HAP-1 (cell line): ENCODE measurements around the gene RAPGEF4.

ENCODE experiments used
- DNase-seq, 2 experiments: peaks; one replicate each; pipeline ENCODE4 v3.0.0-alpha.2; 2016 to 2020; ENCODE audit warnings: low spot score in 2 of 2
- H3K27me3 ChIP-seq: fragments of 250-450 bp; sonication (Bioruptor Pico); 2 replicates; pipeline ENCODE4 v1.5.1; 2020; ENCODE audit warnings: low read depth, mild to moderate bottlenecking, moderate library complexity
- H3K36me3 ChIP-seq: fragments of 250-450 bp; sonication (Bioruptor Pico); replicated peaks from 2 replicates; pipeline ENCODE4 v1.5.1; 2020; ENCODE audit warnings: mild to moderate bottlenecking
- H3K4me1 ChIP-seq: fragments of 250-450 bp; sonication (Bioruptor Pico); 2 replicates; pipeline ENCODE4 v1.5.1; 2020; ENCODE audit warnings: mild to moderate bottlenecking
- H3K4me3 ChIP-seq: fragments of 250-450 bp; sonication (Bioruptor Pico); 2 replicates; pipeline ENCODE4 v1.5.1; 2020; ENCODE audit warnings: mild to moderate bottlenecking, moderate library complexity
- H3K9me3 ChIP-seq: fragments of 250-450 bp; sonication (Bioruptor Pico); 2 replicates; pipeline ENCODE4 v1.5.1; 2020; ENCODE audit warnings: mild to moderate bottlenecking, moderate library complexity
- in situ Hi-C: fragments of 300-500 bp; cut with MboI; formaldehyde crosslinking; loops from 3 replicates; pipeline ENCODE4 v1.14.3; 2020; ENCODE audit warnings: low sequenced_read_pairs, inconsistent platforms, mixed read lengths

RAPGEF4 gene

DNA sequence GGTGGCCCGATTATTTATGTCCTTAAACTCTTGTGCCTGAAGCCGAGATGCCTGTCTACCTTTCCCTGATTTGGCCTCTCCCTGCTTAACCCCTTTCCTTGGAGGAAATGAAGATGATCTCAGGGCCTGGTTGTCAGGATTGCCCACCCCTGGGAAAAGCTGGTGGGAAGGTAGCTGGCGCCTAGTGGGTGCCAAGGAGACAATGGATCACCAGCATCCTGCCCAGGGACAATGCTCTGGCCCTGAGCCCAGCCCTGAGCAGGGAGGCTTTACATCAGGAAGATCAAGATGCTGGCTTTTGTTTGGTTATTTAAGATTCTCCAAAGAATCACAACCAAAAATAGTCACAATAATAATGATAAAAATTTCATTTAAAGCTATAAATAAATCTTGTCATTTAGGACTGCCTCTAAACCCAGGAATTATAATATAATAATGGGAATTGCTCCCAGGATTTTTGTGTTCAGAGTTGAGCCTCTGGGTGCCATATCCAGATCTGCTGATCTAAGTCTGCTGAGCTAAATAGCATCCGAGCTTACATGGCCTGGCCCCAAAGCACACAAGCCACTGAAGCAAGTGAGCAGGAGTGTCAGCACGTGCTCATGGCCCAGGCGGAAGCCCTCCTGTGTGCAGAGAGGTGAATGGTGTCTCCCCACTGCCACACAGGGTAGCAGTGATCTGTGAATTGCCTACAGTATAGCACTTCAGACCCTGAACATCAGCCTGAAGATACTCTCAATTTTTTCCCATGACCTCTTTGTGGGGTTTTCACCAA, 282.2 kb downstream of the RAPGEF4 start:
- no peak for DNase-seq
- H3K4me1 ChIP-seq = no peaks in the 10 kb centered on the region
- no peaks in the 10 kb centered on the region for H3K9me3 ChIP-seq
- H3K4me3 ChIP-seq = no peak overlapping the region
- H3K36me3 ChIP-seq = no peaks in the 10 kb centered on the region
- in situ Hi-C loops = no loop called here
- no peaks in the 10 kb centered on the region for H3K27me3 ChIP-seq

- Histone ChIP-seq H3K4me3 (no peak overlapping the region), H3K36me3 (no peaks in the 10 kb centered on the region), H3K9me3 (no peaks in the 10 kb centered on the region), H3K4me1 (no peaks in the 10 kb centered on the region), H3K27me3 (no peaks in the 10 kb centered on the region)
- in situ Hi-C loops = no loop called here
- no peak for DNase-seq
Measured at GRCh38 chr2:173019755-173020154, 284.1 kb downstream of the RAPGEF4 start.

DNA sequence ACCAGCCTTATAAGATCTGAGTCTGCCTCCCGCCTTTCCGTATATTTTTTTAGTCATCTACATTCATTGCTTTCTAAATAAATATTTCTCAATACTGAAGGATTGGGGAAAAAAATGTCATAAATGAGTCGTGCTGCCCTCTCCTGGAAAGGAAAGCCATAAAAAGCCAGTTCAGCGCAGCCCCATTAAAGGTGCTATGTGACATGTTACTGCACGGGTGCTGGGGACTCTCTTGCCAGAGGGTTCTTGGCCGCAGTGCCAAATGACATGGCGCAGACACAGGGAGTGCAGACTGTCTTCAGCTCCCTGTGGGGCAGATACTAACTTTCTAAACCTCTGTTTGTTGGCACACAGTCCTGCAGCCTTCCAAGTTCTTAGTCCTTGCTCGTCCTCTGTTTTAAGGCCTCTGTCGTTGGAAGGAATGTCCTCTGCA, 286.3 kb downstream of the RAPGEF4 start:
- in situ Hi-C loops = no loop called here
- Histone ChIP-seq H3K36me3 (no peaks in the 10 kb centered on the region), H3K4me1 (no peaks in the 10 kb centered on the region), H3K4me3 (no peak overlapping the region), H3K9me3 (no peaks in the 10 kb centered on the region), H3K27me3 (no peaks in the 10 kb centered on the region)
- DNase-seq = peak in 1 of 2 experiments; percentile 28

- H3K4me1 ChIP-seq = no peaks in the 10 kb centered on the region; the same call in 1 of the 2 replicates
- in situ Hi-C loops = no loop called here
- no peak overlapping the region for H3K4me3 ChIP-seq
- no peaks in the 10 kb centered on the region for H3K27me3 ChIP-seq
- no peaks in the 10 kb centered on the region for H3K9me3 ChIP-seq
- DNase-seq = no peak
- no peaks in the 10 kb centered on the region for H3K36me3 ChIP-seq
Measured at GRCh38 chr2:173023718-173024117, 288.1 kb downstream of the RAPGEF4 start.

- no peak for DNase-seq
- Histone ChIP-seq H3K4me3 (no peak overlapping the region), H3K9me3 (no peaks in the 10 kb centered on the region), H3K36me3 (no peaks in the 10 kb centered on the region), H3K27me3 (no peaks in the 10 kb centered on the region), H3K4me1 (no peaks in the 10 kb centered on the region; the same call in 1 of the 2 replicates)
- in situ Hi-C loops = loop anchor here (5.0 to 25.0 kb wide), 2 partner anchors 186 to 336 kb away; partner anchors contain the start of gene CDCA7
Measured at GRCh38 chr2:173026479-173026878, 290.8 kb downstream of the RAPGEF4 start.

DNA sequence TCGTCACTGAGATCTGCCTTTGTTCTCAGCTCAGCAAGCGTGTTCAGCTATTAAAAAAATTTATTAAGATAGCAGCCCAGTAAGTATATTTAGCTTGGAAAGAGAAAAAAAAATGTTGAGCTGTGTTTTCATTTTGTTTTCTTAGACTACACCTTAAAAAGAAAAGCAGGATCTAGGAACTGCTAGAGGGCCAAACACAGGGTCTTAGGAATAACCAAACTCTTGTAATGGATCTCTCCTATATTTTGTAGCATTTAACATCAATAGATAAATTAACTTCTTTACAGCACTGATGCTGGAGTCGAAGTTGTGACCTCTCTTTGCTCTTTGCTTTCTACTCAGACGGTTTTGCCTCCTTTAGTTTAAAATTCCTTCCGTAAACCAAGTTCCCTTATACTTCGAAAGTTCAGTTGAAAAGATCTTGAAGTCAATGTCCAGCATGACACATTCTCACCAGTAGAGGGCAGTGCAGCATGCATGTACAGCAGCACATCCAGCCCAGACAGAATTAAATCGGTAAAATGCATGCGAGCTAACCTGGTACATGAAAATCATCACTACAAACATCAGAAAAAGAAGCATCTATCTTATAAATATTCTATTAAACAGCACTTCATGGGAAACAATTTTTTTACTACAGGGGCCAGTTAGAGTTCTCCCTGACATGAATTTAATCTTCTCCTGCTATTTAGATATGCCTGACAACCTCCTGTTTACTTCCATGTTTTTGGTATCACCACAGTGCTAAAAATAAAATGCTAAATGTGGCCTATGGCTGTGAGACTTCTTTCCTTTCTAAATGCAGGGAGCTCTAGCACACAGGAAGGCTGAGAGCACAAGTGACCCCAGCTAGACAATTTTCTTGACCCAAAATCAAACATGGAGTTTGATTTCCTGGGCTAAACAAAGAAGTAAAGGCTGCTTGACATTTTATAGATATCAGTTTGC, 291.8 kb downstream of the RAPGEF4 start:
- H3K9me3 ChIP-seq = no peaks in the 10 kb centered on the region
- no peaks in the 10 kb centered on the region for H3K27me3 ChIP-seq
- H3K4me3 ChIP-seq = no peak overlapping the region
- DNase-seq = peak; percentile 66 to 91
- H3K4me1 ChIP-seq = no peaks in the 10 kb centered on the region; the same call in 1 of the 2 replicates
- H3K36me3 ChIP-seq = no peaks in the 10 kb centered on the region
- in situ Hi-C loops = loop anchor here (5.0 to 25.0 kb wide), 2 partner anchors 185 to 335 kb away; partner anchors contain the start of gene CDCA7

DNA sequence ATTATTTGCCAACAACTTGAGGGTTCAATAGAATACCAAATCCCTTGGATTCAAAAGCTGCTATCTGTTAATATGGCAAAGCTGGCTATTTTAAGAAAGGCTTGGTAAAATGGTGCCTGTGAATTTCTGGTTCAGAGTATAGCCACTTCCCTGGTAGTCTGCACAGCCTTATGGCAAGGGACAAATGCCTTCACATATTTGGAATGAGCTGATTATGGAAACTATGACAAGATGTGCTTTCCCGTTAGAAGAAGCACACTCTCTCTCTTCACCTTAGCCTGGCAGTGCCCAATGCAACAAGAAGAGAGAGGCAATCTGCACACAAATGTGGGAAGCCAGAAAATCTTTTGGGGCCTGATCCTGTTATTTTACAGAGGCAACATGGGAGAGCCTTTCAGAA, 292.5 kb downstream of the RAPGEF4 start:
- Histone ChIP-seq H3K4me3 (no peak overlapping the region), H3K36me3 (no peaks in the 10 kb centered on the region), H3K4me1 (no peaks in the 10 kb centered on the region; the same call in 1 of the 2 replicates), H3K9me3 (no peaks in the 10 kb centered on the region), H3K27me3 (no peaks in the 10 kb centered on the region)
- in situ Hi-C loops = loop anchor here (5.0 to 25.0 kb wide), 2 partner anchors 184 to 334 kb away; partner anchors contain the start of gene CDCA7
- DNase-seq = no peak

- in situ Hi-C loops = loop anchor here (5.0 to 25.0 kb wide), 2 partner anchors 184 to 334 kb away; partner anchors contain the start of gene CDCA7
- no peak overlapping the region for H3K4me3 ChIP-seq
Measured at GRCh38 chr2:173028671-173029070, 293.0 kb downstream of the RAPGEF4 start.

GRCh38 chr2:173030561-173031490, 295.2 kb downstream of the RAPGEF4 start:
- H3K4me3 ChIP-seq = no peak overlapping the region
- no peaks in the 10 kb centered on the region for H3K36me3 ChIP-seq
- H3K27me3 ChIP-seq = no peaks in the 10 kb centered on the region
- DNase-seq = no peak
- H3K4me1 ChIP-seq = no peaks in the 10 kb centered on the region; the same call in 1 of the 2 replicates
- H3K9me3 ChIP-seq = no peaks in the 10 kb centered on the region
- in situ Hi-C loops = loop anchor here (25.0 kb wide), 1 partner anchor 331 kb away; the partner anchor contains the start of gene CDCA7

More at GRCh38 chr2:173028671-173029070, 293.0 kb downstream of the RAPGEF4 start:
- H3K9me3 ChIP-seq = no peaks in the 10 kb centered on the region
- no peak for DNase-seq
- H3K27me3 ChIP-seq = no peaks in the 10 kb centered on the region
- no peaks in the 10 kb centered on the region; the same call in 1 of the 2 replicates for H3K4me1 ChIP-seq
- H3K36me3 ChIP-seq = no peaks in the 10 kb centered on the region

- H3K4me1 ChIP-seq = peaks cover 5% of the 10 kb centered on the region
- in situ Hi-C loops = loop anchor here (25.0 kb wide), 1 partner anchor 330 kb away; the partner anchor contains the start of gene CDCA7
- DNase-seq = no peak
- H3K4me3 ChIP-seq = no peak overlapping the region
- H3K9me3 ChIP-seq = no peaks in the 10 kb centered on the region
- no peaks in the 10 kb centered on the region for H3K27me3 ChIP-seq
- H3K36me3 ChIP-seq = no peaks in the 10 kb centered on the region
Measured at GRCh38 chr2:173032032-173032431, 296.4 kb downstream of the RAPGEF4 start.

GRCh38 chr2:173033084-173033483, 297.4 kb downstream of the RAPGEF4 start:
- no peaks in the 10 kb centered on the region for H3K27me3 ChIP-seq
- DNase-seq = no peak
- H3K36me3 ChIP-seq = no peaks in the 10 kb centered on the region
- no peak overlapping the region for H3K4me3 ChIP-seq
- no peaks in the 10 kb centered on the region for H3K9me3 ChIP-seq
- in situ Hi-C loops = loop anchor here (25.0 kb wide), 1 partner anchor 329 kb away; the partner anchor contains the start of gene CDCA7
- H3K4me1 ChIP-seq = peaks cover 7% of the 10 kb centered on the region

- no peaks in the 10 kb centered on the region for H3K9me3 ChIP-seq
- no peak for DNase-seq
- in situ Hi-C loops = loop anchor here (25.0 kb wide), 1 partner anchor 328 kb away; the partner anchor contains the start of gene CDCA7
- H3K27me3 ChIP-seq = no peaks in the 10 kb centered on the region
- no peak overlapping the region for H3K4me3 ChIP-seq
- H3K36me3 ChIP-seq = no peaks in the 10 kb centered on the region
- peaks cover 7% of the 10 kb centered on the region for H3K4me1 ChIP-seq
Measured at GRCh38 chr2:173034143-173034542, 298.5 kb downstream of the RAPGEF4 start.
